ENCODE data around the gene RNF207. TPM values are rescaled to one million over a fixed set of nuclear protein-coding genes. Genes with fewer than 3 reads are reported as not detected.

Gene RNF207
- polyA plus RNA-seq, 3 donors, result 0.10 to 7.7 TPM; not detected in 1

- Mint-ChIP-seq H3K27ac (peak overlapping the region in 1 of 7 donors; percentile 32), H3K9me3 (peaks cover 0 to 12% (median 5%) of the 10 kb centered on the region in 7 donors)
- H3K4me1 ChIP-seq (ENCODE audit: control insufficient read depth in 1 of 2, insufficient read depth in 2 of 2, low read length in 2 of 2), result peaks cover 0 to 3% of the 10 kb centered on the region in 2 donors
Observed at GRCh38 chr1:6184083-6184783, 21.7 kb upstream of the RNF207 start.

GRCh38 chr1:6185151-6185550, 20.8 kb upstream of the RNF207 start:
- H3K27ac ChIP-seq (ENCODE audit: low read depth in 1 of 2, low read length in 2 of 2), result no peak overlapping the region
- H3K9me3 ChIP-seq (replicated peaks in 1 of 2; ENCODE audit: control insufficient read depth in 1 of 2, insufficient read depth in 1 of 2, low read length in 2 of 2), result peaks cover 0 to 7% of the 10 kb centered on the region in 2 donors
- H4K20me1 ChIP-seq (ENCODE audit: insufficient read depth, low read length), result peaks cover 61% of the 10 kb centered on the region
- peaks cover 23 to 34% (median 25%) of the 10 kb centered on the region in 3 donors for H3K27me3 Mint-ChIP-seq (ENCODE audit: low read depth in 3 of 3)
- peaks cover 21% of the 10 kb centered on the region for H3K79me2 ChIP-seq (ENCODE audit: insufficient read depth, low read length)
- 100% methylated on average over 2 of the region's 3 CpGs for WGBS (ENCODE audit: insufficient coverage)
- H2AFZ ChIP-seq (ENCODE audit: insufficient read depth, low read depth, low read length, poor library complexity, severe bottlenecking), result no peak overlapping the region
- H3K36me3 Mint-ChIP-seq, result peaks cover 44 to 52% of the 10 kb centered on the region in 2 donors
- peaks cover 42 to 46% of the 10 kb centered on the region in 2 donors for H3K36me3 ChIP-seq (replicated peaks in 1 of 2; ENCODE audit: control insufficient read depth in 1 of 2, insufficient read depth in 2 of 2, low read length in 2 of 2)
- H3K27ac Mint-ChIP-seq, result no peak overlapping the region
- peaks cover 0 to 3% of the 10 kb centered on the region in 2 donors for H3K4me1 ChIP-seq (ENCODE audit: control insufficient read depth in 1 of 2, insufficient read depth in 2 of 2, low read length in 2 of 2)
- peaks cover 21% of the 10 kb centered on the region for H3K4me1 Mint-ChIP-seq
- DNase-seq, result no peak
- H3K4me2 ChIP-seq (replicated peaks; ENCODE audit: extremely low read depth, low read length, poor library complexity, severe bottlenecking), result no peak overlapping the region
- no peak overlapping the region for H3K9ac ChIP-seq (ENCODE audit: insufficient read depth, low read length, poor library complexity, severe bottlenecking)
- TF ChIP-seq CTCF (IDR thresholded peaks at IDR 0.05), result no peak
- intact Hi-C loops (cut with micrococcal nuclease), result no loop called here
- H3K9me3 Mint-ChIP-seq, result peaks cover 0 to 12% (median 5%) of the 10 kb centered on the region in 7 donors
- H3K27me3 ChIP-seq (ENCODE audit: control insufficient read depth in 2 of 2, insufficient read depth in 2 of 2, low read length in 2 of 2), result peaks cover 11 to 27% of the 10 kb centered on the region in 2 donors
- H3K4me3 Mint-ChIP-seq, result no peak overlapping the region
- H3K4me3 ChIP-seq (replicated peaks in 1 of 3; ENCODE audit: low read depth in 2 of 3, low read length in 3 of 3), result no peak overlapping the region

More at GRCh38 chr1:6184083-6184783, 21.7 kb upstream of the RNF207 start:
- intact Hi-C loops (cut with micrococcal nuclease), result no loop called here
- H3K27ac ChIP-seq (ENCODE audit: low read depth in 1 of 2, low read length in 2 of 2), result no peak overlapping the region
- peaks cover 52% of the 10 kb centered on the region for H4K20me1 ChIP-seq (ENCODE audit: insufficient read depth, low read length)
- no peak overlapping the region for H3K4me3 Mint-ChIP-seq
- 100% methylated on average over 1 of the region's 13 CpGs for WGBS (ENCODE audit: insufficient coverage)
- peaks cover 11 to 28% of the 10 kb centered on the region in 2 donors for H3K27me3 ChIP-seq (ENCODE audit: control insufficient read depth in 2 of 2, insufficient read depth in 2 of 2, low read length in 2 of 2)
- peaks cover 21% of the 10 kb centered on the region for H3K4me1 Mint-ChIP-seq
- H3K9ac ChIP-seq (ENCODE audit: insufficient read depth, low read length, poor library complexity, severe bottlenecking), result peak overlapping the region; percentile 27
- H3K4me2 ChIP-seq (replicated peaks; ENCODE audit: extremely low read depth, low read length, poor library complexity, severe bottlenecking), result no peak overlapping the region
- H3K9me3 ChIP-seq (replicated peaks in 1 of 2; ENCODE audit: control insufficient read depth in 1 of 2, insufficient read depth in 1 of 2, low read length in 2 of 2), result peaks cover 0 to 7% of the 10 kb centered on the region in 2 donors
- TF ChIP-seq CTCF (IDR thresholded peaks at IDR 0.05), result no peak
- peaks cover 34 to 37% of the 10 kb centered on the region in 2 donors for H3K36me3 ChIP-seq (replicated peaks in 1 of 2; ENCODE audit: control insufficient read depth in 1 of 2, insufficient read depth in 2 of 2, low read length in 2 of 2)
- peaks cover 15% of the 10 kb centered on the region for H3K79me2 ChIP-seq (ENCODE audit: insufficient read depth, low read length)
- H2AFZ ChIP-seq (ENCODE audit: insufficient read depth, low read depth, low read length, poor library complexity, severe bottlenecking), result no peak overlapping the region
- peaks cover 23 to 37% (median 25%) of the 10 kb centered on the region in 3 donors for H3K27me3 Mint-ChIP-seq (ENCODE audit: low read depth in 3 of 3)
- peaks cover 37 to 42% of the 10 kb centered on the region in 2 donors for H3K36me3 Mint-ChIP-seq
- DNase-seq, result no peak
- H3K4me3 ChIP-seq (replicated peaks in 1 of 3; ENCODE audit: low read depth in 2 of 3, low read length in 3 of 3), result no peak overlapping the region
